NCI-H2029 (cell line): ENCODE measurements around the gene RUNX2.

Experiments used
- DNase-seq: peaks from one replicate; lab custom pipeline; 2025; lab: John Stamatoyannopoulos, UW

Gene RUNX2

DNA sequence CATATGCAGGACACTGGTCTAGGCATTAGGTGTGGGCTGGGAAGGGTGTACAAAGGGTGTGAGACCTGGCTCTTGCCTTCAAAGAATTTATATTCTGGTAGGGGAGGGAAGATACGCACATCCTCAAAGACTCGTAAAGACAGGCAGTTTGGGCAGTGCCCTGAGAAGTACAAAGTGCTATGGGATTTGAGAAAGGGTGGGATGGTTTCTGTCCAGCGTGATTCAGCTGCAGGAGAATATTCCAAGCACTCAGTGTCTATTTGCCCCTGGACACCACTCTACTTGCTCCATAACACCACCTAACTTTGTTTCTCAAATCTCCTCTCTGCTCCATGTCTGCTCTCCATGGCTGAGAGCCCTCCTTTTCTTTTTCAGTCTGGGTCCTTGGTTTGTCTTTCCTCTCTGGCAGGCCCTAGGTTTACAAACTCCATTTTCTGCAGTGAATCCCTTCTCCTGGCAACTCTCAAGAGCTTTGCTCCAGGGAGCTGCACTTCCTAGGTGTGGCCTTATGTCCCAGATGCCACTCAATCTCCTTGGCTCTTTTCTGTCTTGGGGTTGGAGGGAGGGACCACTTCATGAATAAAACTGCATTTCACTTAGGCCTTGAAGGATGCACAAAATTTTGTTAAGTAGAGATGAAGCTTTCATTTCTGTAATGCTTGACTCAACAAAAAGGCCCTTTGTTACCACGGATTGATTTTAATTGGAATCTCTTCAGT, 377.2 kb downstream of the RUNX2 start:
- no peak for DNase-seq

DNA sequence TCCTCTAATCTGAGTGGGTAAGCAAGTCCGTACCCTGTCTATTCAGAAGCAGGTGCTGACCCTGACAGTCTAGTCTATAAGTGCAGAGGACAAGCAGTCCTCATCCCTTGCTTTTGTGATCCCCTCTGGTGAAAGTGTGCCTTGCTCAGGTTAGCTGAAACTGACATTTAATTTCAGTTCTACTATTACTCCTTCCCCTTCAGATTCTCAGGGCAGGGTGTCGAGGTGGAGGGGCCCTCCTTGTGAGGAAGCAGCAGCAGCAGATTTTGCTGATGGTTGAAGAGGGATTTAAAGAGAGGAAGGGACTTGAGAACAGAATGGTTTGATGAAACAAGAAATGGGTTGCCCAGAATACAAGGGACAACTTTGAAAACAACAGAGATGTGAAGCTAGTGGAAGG, 378.2 kb downstream of the RUNX2 start:
- no peak for DNase-seq

DNA sequence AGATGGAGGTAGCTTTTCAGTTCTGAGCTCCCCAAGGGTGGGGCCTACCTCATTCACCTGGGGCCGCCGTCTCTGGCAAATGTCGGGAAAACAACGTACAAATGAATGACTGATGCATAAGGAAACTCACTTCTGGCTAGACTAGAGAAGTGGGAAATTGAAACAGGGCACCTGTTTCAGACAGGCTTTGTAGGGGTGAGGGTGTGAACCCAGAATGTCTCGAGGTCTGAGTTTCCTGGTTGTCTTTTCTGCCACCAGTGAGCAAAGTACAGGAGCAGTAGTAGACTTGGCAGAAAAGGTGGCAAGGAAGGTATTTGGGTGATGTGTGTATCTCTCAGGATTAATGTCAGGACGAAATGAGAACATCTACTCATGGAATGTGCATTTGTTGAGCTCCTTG, 379.0 kb downstream of the RUNX2 start:
- DNase-seq, result no peak

DNA sequence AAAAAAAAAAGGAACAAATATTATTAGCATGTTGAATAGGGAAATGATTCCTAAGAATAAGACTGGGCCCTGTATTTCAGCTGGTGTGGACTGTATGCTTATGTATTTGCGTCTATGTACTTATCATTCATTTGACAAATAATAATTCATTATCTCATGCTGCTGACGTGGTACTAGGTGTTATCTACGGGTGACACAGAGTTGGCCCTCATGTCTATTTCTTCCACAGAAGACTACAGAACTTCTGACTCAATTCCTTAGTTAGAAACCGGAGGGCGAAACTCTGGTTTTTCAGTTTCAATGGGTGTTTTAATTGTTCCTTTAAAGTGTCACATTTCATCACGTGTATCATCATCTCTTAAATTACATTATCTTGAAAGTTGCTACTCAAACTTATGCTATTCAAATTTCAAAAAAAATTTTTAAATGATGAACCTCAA, 381.7 kb downstream of the RUNX2 start:
- DNase-seq, result no peak

DNA sequence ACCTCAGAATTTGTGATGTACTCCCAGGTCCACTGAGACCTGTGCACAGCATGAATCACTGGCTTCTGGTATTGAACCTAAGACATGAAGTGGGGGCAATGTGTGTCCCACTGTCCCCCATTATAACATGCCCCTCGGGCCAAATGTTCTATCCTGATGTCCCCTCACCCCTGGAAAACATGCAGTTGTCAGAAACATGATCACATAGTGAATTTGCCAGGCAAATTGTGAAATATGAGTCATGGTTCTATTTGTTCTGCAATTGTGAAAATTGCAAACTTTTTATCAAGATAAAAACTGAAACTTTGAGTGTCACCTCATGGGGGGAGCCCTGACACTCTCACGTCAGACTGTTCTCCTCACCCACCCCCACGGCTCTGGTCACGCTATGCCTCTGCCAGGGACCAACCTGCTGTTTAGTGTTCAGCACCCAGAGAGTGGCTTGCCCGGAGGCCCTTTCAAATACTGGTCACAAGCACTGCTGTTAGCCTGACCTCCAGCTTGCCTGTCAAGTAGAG, 382.2 kb downstream of the RUNX2 start:
- DNase-seq, result no peak

DNA sequence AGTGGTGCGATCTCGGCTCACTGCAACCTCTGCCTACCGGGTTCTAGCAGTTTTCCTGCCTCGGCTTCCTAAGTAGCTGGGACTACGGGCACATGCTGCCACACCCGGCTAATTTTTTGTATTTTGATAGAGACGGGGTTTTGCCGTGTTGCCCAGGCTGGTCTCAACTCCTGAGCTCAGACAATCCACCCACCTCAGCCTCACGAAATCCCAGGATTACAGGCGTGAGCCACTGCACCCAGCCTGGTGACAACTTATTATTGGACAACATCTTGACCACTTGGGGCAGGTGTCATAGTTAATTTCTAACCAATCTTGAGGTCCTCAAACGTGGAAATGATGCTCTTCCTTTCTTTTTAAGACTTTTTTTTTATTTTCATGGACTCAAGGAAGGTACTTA, 383.9 kb downstream of the RUNX2 start:
- no peak for DNase-seq

DNA sequence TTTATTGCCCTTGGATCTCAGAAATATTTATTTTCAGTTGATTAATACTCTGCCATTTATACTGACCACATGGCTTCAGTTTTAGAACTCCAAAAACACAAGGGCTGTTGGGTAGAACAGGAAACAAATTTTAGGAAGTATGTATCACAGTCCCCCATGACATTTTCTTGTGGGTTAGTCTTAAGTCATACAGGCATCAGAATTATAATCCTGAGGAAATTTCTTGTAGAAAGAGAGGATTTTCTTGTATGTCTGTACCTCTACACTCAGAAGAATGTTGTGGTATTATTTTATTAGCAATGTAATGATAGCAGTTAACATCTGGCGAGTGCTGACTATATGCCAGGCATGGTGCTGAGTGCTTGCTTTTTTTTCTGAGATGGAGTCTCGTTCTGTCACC, 384.7 kb downstream of the RUNX2 start:
- no peak for DNase-seq
